ENCODE results near the gene PIAS1. TPM values are rescaled to one million over a fixed set of nuclear protein-coding genes. Genes with fewer than 3 reads are reported as not detected.
A peak's percentile ranks its signal among the peaks of the same experiment; 100 is the strongest.

The PIAS1 gene
- total and polyA plus RNA-seq, 9 of the 15 experiments (the other 6 are each of a cell fraction or from before 2014, with no cell fraction given): 18.0 to 59.1 (median 28.5) TPM

DNA sequence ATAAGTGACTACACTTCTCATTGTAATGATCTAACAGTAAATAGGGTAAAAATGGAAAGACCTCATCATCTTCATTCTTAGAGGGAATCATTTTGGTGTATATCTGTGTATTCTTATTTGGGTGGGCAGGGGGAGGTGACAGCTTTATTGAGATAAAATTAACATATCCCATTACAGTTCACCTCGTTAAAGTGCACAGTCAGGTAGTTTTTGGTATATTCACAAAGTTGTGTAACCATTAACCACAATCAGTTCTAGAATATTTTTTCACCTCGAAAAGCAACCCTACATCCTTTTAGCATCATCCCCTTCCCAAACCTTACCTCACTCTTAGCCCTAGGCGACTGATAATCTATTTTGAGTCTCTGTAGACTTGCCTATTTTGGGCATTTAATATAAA lies 8.1 kb downstream of the PIAS1 start:
- H3K27me3 ChIP-seq (ENCODE audit: control insufficient read depth in 2 of 2, insufficient read depth in 2 of 2, low read length in 2 of 2): no peaks in the 10 kb centered on the region
- H3K4me1 ChIP-seq (replicated peaks in 1 of 2; ENCODE audit: control insufficient read depth in 2 of 2, insufficient read depth in 2 of 2, low read length in 2 of 2): peaks cover 0 to 10% of the 10 kb centered on the region in 2 experiments; a peak in 2 of 5 replicates
- peaks cover 6% of the 10 kb centered on the region for H3K36me3 ChIP-seq (ENCODE audit: control insufficient read depth, insufficient read depth, low read length)
- no peak overlapping the region for H2AFZ ChIP-seq (ENCODE audit: low read depth, low read length)
- in situ Hi-C loops (cut with MboI): no loop called here
- DNase-seq (ENCODE audit: extremely low read depth in 1 of 4, low spot score in 3 of 4): no peak
- no TSS peak for BruUV-seq (replicated peaks)
- CTCF ChIA-PET (ENCODE audit: low intra/inter-chr PET ratio): no interaction called here
- no peak overlapping the region for H3K9ac ChIP-seq (ENCODE audit: insufficient read depth in 1 of 2, low read depth in 2 of 2, low read length in 2 of 2)
- peak; percentile 57 for TF ChIP-seq ZNF316 (IDR thresholded peaks at IDR 0.05)
- TF ChIP-seq KLF1 (tag; IDR thresholded peaks at IDR 0.05): no peak
- TF ChIP-seq RBFOX2 (IDR thresholded peaks at IDR 0.05; ENCODE audit: low read depth, low read length): 0 out of 2 replicates have a peak, but pooled peaks have one; percentile 20
- 0 out of 2 replicates have a peak, but pooled peaks have one; percentile 25 for TF ChIP-seq C11orf30 (IDR thresholded peaks at IDR 0.05; ENCODE audit: low read depth)
- POLR2A ChIA-PET: no interaction called here
- no peaks in the 10 kb centered on the region for H3K9me1 ChIP-seq (ENCODE audit: control insufficient read depth, insufficient read depth, low read length)
- peaks cover 13% of the 10 kb centered on the region; the same call in 1 of the 2 replicates for H4K20me1 ChIP-seq (replicated peaks; ENCODE audit: control insufficient read depth, insufficient read depth, low read length)
- ATAC-seq: no peak
- H3K27ac ChIP-seq (ENCODE audit: extremely low read depth, low read depth, low read length): no peak overlapping the region
- no peak overlapping the region for H3K4me3 ChIP-seq
- H3K4me2 ChIP-seq (ENCODE audit: insufficient read depth, low read length): no peak overlapping the region
- intact Hi-C loops (cut with micrococcal nuclease): no loop called here
- WGBS (ENCODE audit: insufficient coverage, low coverage, missing lambda C conversion rate): 68% methylated on average over 3 of the region's 3 CpGs
- FAIRE-seq: no peak
- H3K79me2 ChIP-seq (ENCODE audit: control insufficient read depth, insufficient read depth, low read length): peaks cover 99% of the 10 kb centered on the region
- no peaks in the 10 kb centered on the region for H3K9me3 ChIP-seq (replicated peaks; ENCODE audit: control insufficient read depth, insufficient read depth, low read depth, low read length)

- no peak overlapping the region for H3K9ac ChIP-seq (ENCODE audit: insufficient read depth in 1 of 2, low read depth in 2 of 2, low read length in 2 of 2)
- H4K20me1 ChIP-seq (replicated peaks; ENCODE audit: control insufficient read depth, insufficient read depth, low read length): peaks cover 10% of the 10 kb centered on the region; the same call in 1 of the 2 replicates
- in situ Hi-C loops (cut with MboI) (no loop called here), intact Hi-C loops (cut with micrococcal nuclease) (no loop called here)
- no peaks in the 10 kb centered on the region for H3K27me3 ChIP-seq (ENCODE audit: control insufficient read depth in 2 of 2, insufficient read depth in 2 of 2, low read length in 2 of 2)
- ChIA-PET CTCF (ENCODE audit: low intra/inter-chr PET ratio) (no interaction called here), POLR2A (interaction anchor here (0.9 kb wide), 1 partner anchor 8 kb away, joined by 3 read pairs; no protein-coding TSS in a partner anchor)
- peaks cover 8% of the 10 kb centered on the region for H3K36me3 ChIP-seq (ENCODE audit: control insufficient read depth, insufficient read depth, low read length)
- FAIRE-seq: no peak
- H3K4me1 ChIP-seq (replicated peaks in 1 of 2; ENCODE audit: control insufficient read depth in 2 of 2, insufficient read depth in 2 of 2, low read length in 2 of 2): peaks cover 0 to 6% of the 10 kb centered on the region in 2 experiments; a peak in 2 of 5 replicates
- peaks cover 97% of the 10 kb centered on the region for H3K79me2 ChIP-seq (ENCODE audit: control insufficient read depth, insufficient read depth, low read length)
- H3K4me2 ChIP-seq (ENCODE audit: insufficient read depth, low read length): no peak overlapping the region
- ATAC-seq: no peak
- DNase-seq (ENCODE audit: extremely low read depth in 1 of 4, low spot score in 3 of 4): no peak
- H3K9me1 ChIP-seq (ENCODE audit: control insufficient read depth, insufficient read depth, low read length): no peaks in the 10 kb centered on the region
- no peaks in the 10 kb centered on the region for H3K9me3 ChIP-seq (replicated peaks; ENCODE audit: control insufficient read depth, insufficient read depth, low read depth, low read length)
- BruUV-seq (replicated peaks): no TSS peak
- H3K27ac ChIP-seq (ENCODE audit: extremely low read depth, low read depth, low read length): no peak overlapping the region
- no peak overlapping the region for H3K4me3 ChIP-seq
- H2AFZ ChIP-seq (ENCODE audit: low read depth, low read length): no peak overlapping the region
- TF ChIP-seq MCM5 (IDR thresholded peaks at IDR 0.05; ENCODE audit: low read depth): no peak
- no peak for TF ChIP-seq ZNF609 (CRISPR knock-in tag; IDR thresholded peaks at IDR 0.05; ENCODE audit: borderline replicate concordance)
- TF ChIP-seq, protein P1, sequence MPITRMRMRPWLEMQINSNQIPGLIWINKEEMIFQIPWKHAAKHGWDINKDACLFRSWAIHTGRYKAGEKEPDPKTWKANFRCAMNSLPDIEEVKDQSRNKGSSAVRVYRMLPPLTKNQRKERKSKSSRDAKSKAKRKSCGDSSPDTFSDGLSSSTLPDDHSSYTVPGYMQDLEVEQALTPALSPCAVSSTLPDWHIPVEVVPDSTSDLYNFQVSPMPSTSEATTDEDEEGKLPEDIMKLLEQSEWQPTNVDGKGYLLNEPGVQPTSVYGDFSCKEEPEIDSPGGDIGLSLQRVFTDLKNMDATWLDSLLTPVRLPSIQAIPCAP (CRISPR knock-in tag; IDR thresholded peaks at IDR 0.05; ENCODE audit: borderline replicate concordance): no peak
- no peak for TF ChIP-seq MCM7 (IDR thresholded peaks at IDR 0.05)
- TF ChIP-seq CBFA2T3 (IDR thresholded peaks at IDR 0.05): no peak
- no peak for TF ChIP-seq ZNF143 (CRISPR knock-in tag; IDR thresholded peaks at IDR 0.05)
- no peak for TF ChIP-seq ZNF551 (CRISPR knock-in tag; IDR thresholded peaks at IDR 0.05)
Measured at GRCh38 chr15:68062946-68063465, 8.9 kb downstream of the PIAS1 start.

Measured in K562 (cell line).